ENCODE measurements around the gene SLC35E4. TPM values are rescaled to one million over a fixed set of nuclear protein-coding genes. Genes with fewer than 3 reads are reported as not detected.

SLC35E4 gene
- polyA plus RNA-seq, 1 experiment, result 4.9 TPM

DNA sequence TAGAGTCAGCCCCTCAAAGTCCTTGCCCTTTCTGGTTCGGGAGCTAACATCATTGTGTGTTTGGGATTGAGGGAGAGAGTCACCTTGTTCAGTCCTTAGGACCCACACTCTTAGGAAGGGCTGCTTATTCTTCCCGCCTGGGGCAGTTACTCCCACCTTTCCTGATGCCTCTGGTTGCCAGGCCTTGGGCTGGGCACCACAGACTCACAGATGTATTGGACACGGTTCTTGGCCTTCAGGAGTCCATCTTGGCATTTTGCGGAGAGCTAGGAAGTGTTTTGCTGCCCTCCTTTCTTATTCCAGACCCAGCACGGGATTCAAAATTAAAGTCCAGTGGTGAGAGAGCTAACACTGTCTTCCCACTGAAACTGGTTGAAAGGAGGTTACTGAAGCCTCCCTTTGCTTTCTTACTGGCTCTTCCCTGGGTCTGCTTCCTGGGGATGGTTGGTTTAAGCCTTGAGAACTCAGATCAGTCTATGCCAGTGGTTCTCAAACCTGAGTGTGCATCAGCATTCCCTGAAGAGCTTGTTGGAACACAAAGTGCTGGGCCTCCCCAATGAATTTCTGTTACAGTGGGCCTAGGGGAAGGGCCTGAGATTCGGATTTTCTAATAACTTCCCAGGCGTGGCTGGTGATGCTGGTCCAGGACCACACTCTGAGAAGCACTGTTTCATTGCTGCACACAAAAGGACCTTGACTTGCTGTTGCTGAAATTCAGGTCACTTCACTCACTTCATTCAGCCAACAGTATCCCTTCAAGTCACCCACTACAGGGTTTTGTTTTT is 60.5 kb downstream of the SLC35E4 start:
- no peak overlapping the region for H3K4me3 ChIP-seq (ENCODE audit: low read depth, low read length)
- POLR2A ChIA-PET, result no interaction called here

More for the DNA sequence above, 60.5 kb downstream of the SLC35E4 start:
- peaks cover 3% of the 10 kb centered on the region for H3K27me3 ChIP-seq (ENCODE audit: control insufficient read depth, insufficient read depth, low read length)
- TF ChIP-seq, protein P1, sequence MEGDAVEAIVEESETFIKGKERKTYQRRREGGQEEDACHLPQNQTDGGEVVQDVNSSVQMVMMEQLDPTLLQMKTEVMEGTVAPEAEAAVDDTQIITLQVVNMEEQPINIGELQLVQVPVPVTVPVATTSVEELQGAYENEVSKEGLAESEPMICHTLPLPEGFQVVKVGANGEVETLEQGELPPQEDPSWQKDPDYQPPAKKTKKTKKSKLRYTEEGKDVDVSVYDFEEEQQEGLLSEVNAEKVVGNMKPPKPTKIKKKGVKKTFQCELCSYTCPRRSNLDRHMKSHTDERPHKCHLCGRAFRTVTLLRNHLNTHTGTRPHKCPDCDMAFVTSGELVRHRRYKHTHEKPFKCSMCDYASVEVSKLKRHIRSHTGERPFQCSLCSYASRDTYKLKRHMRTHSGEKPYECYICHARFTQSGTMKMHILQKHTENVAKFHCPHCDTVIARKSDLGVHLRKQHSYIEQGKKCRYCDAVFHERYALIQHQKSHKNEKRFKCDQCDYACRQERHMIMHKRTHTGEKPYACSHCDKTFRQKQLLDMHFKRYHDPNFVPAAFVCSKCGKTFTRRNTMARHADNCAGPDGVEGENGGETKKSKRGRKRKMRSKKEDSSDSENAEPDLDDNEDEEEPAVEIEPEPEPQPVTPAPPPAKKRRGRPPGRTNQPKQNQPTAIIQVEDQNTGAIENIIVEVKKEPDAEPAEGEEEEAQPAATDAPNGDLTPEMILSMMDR (IDR thresholded peaks at IDR 0.05; ENCODE audit: insufficient read depth, low read depth, low read length), result no peak
- CTCF ChIA-PET, result interaction anchor here (1.1 to 1.6 kb wide), 3 partner anchors 8 to 36 kb away, joined by 3 to 4 read pairs (median 3); no protein-coding TSS in a partner anchor
- H3K36me3 ChIP-seq (ENCODE audit: control insufficient read depth, insufficient read depth, low read length), result no peaks in the 10 kb centered on the region
- no peak for DNase-seq (ENCODE audit: low read depth)

Other genes starting within 250 kb of the SLC35E4 start
- 11.1 and 15.8 TPM in 2 replicates for gene RNF215, start 248.4 kb upstream of the SLC35E4 start, polyA plus RNA-seq (2011; rRNA removed)
- gene SEC14L2, start 238.8 kb upstream of the SLC35E4 start, polyA plus RNA-seq (2011; rRNA removed), result 20.1 and 22.8 TPM in 2 replicates
- 4.9 and 8.3 TPM in 2 replicates for gene MTFP1, start 210.0 kb upstream of the SLC35E4 start, polyA plus RNA-seq (2011; rRNA removed)
- gene SEC14L3, start 163.8 kb upstream of the SLC35E4 start, polyA plus RNA-seq (2011; rRNA removed), result not detected in 2 replicates
- gene SEC14L4, start 130.1 kb upstream of the SLC35E4 start, polyA plus RNA-seq (2011; rRNA removed), result not detected in 2 replicates
- gene SEC14L6, start 89.0 kb upstream of the SLC35E4 start, polyA plus RNA-seq (2011; rRNA removed), result 0.05 and 0.09 TPM in 2 replicates
- not detected in 2 replicates for gene GAL3ST1, start 61.1 kb upstream of the SLC35E4 start, polyA plus RNA-seq (2011; rRNA removed)
- 89.2 and 109 TPM in 2 replicates for gene PES1, start 43.9 kb upstream of the SLC35E4 start, polyA plus RNA-seq (2011; rRNA removed)
- 9.1 and 15.8 TPM in 2 replicates for gene TCN2, start 28.6 kb upstream of the SLC35E4 start, polyA plus RNA-seq (2011; rRNA removed)
- 12.4 and 18.6 TPM in 2 replicates for gene DUSP18, start 32.1 kb downstream of the SLC35E4 start, polyA plus RNA-seq (2011; rRNA removed)
- 0.38 and 0.77 TPM in 2 replicates for gene OSBP2, start 59.1 kb downstream of the SLC35E4 start, polyA plus RNA-seq (2011; rRNA removed)

All from BJ (cell line).